Hippocampal formation (tissue), 2 donors: Measurements from ENCODE around the gene ACSF3.

Source experiments
- DNase-seq, 2 donors: peaks; one replicate each; lab custom pipeline; 2025; lab: John Stamatoyannopoulos, UW

The ACSF3 gene

DNA sequence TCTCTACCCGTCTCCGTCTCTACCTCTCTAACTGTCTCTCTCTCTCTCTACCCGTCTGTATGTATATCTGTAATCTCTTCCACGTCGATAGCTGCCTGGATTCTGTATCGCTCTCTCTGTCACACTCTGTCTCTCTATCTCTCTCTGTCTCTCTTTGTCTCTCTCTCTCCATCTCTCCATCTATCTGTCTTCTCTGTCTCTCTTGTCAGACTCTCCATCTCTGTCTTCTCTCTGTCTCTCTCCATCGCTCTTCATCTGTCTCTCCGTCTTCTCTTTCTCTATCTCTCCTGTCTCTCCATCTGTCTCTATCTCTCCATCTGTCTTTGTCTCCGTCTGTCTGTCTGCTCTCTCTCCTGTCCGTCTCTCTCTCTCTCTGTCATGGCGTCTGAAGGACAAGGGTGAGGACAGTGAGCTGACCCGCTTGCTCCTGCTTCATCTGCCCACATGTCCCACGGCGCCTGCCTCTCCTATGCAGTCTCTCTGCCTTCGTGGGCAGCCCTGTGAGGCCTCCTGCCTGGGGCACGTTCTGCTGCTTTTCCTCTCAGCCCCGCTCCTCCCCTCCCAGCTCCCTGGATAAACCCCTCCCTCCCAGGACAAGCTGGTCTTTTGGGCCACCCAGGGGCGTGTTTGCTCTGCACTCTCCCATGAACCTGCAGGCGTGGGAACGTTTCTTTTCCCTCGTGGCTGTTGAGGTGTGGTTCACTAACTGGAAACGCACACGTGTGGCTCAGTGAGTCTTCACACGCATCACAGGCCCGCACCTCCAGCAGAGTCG is 18.9 kb downstream of the ACSF3 start:
- no peak for DNase-seq

DNA sequence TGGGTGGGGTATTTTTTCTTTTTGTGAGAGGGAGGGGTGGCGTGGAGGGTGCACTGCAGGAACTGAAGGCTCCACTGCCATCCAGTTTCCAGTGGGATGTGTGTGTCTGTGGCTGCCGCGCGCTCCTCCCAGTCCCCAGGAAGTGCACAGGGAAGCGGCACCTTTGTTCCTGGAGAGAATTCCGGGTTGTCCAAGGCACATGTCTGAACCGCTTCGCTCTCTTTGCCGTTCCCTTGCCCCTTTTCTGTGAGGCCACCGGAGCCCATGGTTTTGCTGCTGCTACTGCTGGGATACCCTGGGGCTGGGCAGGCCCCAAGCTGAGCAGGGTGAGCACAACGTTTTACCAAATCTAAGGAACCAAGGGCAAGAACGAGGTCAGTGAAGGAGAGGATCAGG is 19.5 kb downstream of the ACSF3 start:
- DNase-seq: no peak

DNA sequence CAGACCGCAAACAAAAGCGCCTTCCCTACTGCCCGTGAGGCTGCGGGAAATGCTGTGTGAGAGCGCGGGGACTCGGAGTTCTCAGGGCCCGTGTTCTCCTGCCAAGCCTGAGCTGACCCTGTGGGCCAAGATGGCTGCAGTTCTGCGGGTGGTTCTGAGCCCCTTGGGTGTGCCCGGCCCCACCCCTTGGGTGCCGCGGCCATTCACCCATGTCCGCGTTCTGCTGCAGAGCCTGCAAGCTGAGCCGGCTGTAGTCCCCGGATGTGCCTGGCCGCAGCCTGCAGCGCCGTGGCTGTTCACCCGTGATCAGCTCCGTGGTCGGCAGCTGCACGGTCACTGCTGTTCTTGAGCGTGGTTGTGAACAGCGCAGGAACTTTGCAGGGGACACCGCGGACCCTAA is 20.0 kb downstream of the ACSF3 start:
- DNase-seq: no peak

DNA sequence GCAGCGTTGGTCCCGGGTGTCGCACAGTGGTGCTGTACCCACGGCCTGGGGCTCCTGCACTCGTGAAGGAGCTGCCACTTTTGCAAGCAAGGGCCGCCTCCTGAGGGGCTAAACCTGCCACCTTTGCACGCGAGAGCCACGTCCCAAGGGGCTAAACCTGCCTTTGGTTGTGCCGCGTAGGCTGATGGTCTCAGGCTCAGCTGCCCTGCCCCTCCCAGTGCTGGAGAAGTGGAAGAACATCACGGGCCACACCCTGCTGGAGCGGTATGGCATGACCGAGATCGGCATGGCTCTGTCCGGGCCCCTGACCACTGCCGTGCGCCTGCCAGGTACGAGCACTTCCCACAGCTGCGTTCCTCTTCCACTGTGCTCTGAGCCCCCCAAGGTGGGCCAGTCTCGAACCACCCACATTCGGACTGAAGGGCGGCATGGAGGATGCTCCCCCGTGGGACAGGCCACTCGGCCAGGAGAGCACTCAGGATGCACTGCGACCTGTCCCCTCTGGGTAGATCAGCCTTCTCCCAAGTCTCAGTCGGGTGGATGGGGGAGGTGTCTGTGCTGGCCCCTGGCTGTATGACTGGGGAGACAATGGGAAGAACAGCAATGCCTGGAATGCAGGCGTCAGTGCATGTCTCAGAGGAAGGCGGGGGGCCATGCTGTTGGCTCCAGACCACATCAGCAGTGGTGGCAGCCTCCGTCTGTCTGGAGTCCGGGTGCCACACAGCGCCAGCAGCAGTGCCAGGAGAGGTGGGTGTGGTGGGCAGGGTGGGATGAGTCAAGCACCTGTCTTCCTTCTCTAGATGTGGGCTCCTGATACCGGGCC is 20.7 kb downstream of the ACSF3 start:
- DNase-seq: no peak

DNA sequence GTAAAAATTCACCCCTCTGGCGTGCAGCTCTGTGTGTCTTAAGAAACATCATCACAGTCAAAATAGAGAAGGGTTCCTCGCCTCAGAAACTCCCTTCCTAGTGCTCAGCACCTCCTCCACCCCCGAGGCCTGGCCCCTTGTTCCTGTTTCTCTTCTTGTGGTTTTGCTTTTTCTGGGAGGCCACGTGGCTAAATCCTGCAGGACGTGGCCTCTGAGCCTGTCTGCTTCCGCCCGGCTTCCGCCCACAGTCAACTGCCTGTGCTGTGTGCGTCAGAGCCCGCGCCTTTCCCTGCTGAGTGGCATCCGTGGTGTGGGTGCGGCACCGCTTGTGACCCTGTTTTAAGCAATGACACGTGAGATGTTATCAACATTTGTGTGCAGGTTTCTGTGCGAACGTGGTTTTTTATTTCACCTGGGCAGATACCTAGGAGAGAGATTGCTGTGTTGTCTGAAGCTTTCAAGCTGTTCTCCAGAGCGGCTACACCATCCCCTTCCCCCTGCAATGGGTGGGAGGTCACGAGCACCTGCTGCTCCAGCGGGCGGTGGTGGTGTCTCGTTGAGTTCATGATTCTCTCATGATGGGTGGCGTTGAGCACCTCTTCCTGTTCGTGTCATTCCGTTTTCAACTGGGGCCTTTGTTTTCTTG is 21.7 kb downstream of the ACSF3 start:
- peak; percentile 5 to 48 for DNase-seq

DNA sequence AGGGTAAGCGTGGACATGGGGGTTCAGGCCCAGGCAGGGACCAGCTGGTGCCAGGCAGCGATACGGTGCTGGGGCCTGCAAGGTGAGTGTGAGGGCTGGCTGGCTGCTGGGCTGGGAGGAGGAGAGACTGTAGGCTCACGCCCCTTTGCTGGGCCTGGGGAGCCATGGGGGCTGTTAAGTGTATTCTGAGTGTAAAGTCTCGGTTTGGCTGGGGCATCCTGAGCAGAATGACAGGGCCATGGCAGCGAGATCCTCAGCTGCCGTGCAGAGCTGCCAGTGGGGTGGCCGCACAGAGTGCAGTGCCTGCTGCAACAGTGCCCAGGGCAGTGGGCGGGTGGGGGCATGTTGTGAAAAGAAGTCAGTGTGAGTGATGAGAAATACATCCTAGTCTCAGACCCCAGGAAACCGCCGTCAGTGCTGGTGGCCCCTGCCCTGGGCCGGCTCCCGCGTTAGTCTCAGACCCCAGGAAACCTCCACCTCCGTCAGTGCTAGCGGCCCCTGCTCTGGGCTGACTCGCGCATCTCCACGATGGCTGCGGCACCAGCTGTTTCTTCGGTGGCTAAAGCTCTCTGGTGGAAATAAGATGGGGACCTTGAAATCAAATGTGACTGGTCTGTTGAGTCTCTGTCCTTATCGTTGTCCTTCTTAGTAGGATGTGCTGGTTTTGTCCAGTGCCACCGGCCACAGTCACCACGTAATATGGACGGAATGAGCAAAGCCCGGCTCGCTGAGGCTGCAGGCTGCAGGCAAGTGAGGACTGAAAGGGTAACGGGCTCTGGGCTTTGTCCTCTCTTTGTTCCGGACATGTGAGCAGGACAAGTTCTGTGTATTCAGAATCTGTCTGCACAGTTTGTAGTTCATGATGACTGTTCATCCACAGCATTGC is 22.9 kb downstream of the ACSF3 start:
- DNase-seq: no peak

DNA sequence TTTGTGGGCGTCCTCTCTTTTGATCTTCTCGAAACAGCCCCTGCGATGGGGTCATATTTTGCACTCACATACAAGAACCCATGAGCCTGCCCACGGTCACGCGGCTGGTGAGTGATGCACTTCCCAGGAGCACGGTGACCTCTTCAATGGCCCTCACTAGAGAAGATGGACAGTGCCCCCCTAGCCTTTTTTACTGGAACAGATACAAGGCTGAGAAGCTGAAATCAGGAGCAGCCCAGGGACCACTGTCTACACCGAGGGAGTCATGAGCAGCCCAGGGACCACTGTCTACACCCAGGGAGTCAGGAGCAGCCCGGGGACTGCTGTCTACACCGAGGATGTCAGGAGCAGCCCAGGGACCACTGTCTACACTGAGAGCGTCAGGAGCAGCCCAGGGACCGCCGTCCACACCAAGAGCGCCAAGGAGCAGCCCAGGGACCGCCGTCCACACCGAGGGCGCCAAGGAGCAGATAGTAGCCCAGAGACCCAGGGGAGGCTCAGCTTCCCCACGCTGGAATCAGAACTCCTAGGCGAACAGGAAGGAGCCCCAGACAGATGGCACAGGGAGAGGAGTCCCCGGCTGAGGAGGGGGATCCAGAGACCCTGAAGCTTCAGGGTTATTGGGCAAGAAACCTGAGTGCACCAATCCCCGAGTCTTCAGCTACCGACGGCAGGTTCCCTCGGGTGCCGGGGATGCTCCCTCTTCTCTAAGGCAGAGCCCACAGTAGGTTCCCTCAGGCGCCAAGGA is 23.7 kb downstream of the ACSF3 start:
- no peak for DNase-seq

DNA sequence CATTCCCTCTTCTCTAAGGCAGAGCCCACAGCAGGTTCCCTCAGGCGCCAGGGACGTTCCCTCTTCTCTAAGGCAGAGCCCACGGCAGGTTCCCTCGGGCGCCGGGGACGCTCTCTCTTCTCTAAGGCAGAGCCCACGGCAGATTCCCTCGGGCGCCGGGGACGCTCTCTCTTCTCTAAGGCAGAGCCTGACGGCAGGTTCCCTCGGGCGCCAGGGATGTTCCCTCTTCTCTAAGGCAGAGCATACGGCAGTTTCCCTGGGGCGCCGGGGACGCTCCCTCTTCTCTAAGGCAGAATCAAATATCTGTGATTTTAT is 24.3 kb downstream of the ACSF3 start:
- no peak for DNase-seq

DNA sequence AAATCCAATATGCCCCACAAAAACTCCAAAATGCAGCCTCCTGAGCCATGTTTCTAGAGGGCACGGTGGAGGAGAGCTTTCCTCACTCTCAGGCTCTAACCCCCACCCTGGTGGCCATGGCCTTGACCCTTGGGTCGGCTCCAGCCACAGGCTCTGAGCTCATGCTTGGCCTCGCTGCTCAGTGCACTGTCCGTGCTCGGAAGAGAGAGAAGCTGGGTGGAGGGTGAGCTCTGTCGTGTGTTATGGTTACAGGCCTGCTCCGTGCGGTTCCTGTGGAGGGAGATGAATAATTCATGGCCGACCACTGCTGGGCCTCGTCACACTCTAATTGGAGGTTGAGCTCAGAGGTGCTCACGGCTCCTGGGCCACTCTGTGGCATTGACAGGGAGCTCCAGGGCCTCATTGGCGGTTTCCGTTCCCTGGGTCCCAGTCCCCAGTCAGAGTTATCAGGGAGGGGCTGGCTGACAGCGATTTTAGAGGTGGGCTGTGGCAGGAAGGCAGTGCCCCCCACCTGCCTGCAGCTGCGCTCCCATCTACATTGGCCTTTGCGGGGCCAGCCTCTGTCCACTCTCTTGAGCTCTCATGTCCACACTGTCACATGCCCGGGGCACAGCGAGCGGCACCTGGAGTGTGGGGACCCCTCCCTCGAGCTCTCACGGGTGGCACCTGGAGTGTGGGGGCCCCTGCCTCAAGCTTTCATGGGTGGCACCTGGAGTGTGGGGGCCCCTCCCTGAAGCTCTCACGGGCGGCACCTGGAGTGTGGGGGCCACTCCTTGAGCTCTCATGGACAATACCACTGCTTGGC is 24.9 kb downstream of the ACSF3 start:
- DNase-seq: no peak

DNA sequence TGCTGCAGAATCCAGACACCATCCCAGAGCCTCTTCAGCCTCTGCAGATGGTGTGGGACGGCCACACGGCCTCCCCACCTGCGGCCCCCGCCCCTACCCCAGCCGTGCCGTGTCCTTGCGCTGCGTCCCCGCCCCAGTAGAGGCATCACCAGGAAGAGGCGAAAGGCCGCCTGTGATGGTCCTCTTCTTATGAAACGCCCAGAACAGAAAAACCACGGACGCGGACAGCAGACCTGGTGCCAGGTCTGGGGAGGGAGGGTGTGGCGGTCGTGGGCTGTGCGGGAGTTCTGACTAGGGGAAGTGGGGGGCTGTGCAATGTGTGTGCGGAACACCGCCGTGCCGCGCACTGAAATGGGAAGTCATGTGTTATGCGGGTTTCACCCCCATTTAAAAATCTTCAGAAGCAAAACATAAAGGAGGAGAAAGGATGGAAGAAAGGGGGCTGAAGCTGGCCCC is 25.5 kb downstream of the ACSF3 start:
- DNase-seq: no peak

DNA sequence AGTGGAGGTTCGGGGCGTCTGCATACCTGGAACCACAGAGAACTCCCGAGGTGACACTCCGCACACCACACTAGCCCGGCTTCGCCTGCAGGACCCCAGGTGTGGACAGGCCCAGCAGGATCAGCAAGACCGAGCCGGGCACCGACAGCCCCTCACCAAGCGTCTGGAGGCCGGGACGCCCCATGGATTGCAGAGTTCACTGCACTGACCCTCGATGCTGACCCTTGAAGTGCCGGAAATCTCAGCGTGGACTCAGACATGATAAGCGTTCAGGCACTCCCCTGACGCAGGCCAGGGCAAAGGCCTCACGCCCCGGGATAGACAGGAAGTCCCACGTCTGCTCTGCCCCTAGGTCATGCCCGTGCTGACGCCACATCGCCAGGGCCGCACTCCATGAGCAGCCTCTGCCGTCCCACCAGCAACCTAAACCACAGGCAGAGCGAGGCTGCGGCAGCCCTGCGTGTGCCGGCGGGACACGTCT is 26.0 kb downstream of the ACSF3 start:
- no peak for DNase-seq

DNA sequence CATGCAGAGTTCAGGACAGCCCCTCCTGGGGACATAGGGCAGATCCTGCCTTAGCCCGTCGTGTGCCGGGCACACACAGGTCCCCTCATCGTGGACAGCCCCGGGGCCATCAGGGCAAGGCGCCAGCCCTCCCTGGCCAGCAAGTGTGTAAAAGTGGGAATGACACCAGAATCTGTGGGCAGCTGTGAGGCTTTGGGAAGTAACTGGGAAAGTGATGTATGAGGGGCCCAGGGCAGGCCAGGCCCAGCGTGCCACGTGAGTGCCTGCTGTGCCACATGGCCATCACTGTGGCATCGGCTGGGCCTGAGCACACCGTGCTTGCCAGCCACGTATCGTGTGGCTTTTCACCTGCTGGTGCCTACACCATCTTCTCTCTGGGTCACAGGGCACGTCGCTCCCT is 26.6 kb downstream of the ACSF3 start:
- DNase-seq: no peak

DNA sequence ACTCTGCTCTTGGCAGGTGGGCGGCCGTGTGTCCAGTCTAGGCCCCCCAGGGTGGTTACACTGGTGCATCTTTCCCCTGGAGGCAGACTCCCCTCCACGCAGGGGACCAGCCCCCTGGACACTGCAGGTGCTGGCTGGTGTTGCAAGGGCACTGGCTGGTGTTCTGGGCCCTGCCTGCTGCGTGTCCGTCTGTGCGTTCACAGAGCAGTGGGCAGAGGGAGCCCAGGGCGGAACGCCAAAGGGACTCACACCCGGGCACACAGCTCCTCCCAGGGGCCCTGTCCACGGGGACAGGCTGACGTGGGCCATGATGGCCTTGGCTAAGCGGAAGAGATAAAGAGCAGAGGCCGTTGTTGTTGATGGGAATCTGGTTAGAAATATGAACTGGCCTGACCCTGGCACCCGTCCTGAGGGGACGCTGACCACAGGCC is 27.3 kb downstream of the ACSF3 start:
- no peak for DNase-seq

DNA sequence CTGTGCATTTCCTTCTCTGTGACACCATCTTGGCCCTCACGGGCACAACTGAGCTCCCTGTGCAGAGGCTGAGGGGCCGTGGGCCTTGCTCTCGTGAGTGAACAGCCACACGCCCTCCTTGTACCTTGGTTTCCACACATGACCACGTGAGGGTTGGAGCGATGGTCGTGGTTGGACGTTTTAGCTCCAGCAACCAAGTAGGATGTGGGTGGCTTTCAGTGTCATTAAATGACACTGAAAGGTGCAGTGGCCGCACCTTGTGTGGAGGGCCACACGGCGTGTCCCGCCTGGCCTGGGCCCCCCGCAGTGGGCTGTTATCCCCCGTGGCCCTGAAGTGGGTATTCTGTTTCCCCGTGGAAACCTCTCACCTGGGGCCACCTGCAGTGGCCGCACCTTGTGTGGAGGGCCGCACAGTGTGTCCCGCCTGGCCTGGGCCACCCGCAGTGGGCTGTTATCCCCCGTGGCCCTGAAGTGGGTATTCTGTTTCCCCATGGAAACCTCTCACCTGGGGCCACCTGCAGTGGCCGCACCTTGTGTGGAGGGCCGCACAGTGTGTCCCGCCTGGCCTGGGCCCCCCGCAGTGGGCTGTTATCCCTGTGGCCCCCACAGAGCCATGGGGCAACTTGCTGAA is 28.2 kb downstream of the ACSF3 start:
- DNase-seq: no peak

DNA sequence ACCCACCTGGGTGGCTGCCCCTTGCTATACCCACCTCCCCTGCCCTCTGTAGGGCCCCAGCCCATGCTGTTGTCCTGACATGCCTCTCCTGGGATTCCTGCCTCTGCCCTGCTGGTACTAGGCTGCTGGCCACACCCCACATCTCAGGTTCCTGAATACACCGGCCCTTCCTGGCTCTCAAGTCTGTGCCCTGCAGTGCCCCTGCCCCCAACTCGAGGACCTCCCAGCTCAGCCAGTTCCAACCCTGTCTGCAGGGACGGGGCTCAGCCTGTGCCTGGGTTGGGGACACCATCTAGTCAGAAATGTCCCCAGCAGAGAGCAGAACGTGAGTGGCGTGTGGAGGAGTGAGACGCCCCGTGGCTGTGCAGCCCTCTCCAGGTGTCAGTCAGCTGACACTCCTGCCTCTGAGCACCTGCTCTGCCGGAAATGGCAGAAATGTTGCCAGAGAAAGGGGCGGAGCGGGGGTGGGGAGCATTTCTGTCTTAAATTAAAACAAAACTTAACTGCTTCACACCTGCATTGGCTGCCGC is 28.7 kb downstream of the ACSF3 start:
- no peak for DNase-seq

DNA sequence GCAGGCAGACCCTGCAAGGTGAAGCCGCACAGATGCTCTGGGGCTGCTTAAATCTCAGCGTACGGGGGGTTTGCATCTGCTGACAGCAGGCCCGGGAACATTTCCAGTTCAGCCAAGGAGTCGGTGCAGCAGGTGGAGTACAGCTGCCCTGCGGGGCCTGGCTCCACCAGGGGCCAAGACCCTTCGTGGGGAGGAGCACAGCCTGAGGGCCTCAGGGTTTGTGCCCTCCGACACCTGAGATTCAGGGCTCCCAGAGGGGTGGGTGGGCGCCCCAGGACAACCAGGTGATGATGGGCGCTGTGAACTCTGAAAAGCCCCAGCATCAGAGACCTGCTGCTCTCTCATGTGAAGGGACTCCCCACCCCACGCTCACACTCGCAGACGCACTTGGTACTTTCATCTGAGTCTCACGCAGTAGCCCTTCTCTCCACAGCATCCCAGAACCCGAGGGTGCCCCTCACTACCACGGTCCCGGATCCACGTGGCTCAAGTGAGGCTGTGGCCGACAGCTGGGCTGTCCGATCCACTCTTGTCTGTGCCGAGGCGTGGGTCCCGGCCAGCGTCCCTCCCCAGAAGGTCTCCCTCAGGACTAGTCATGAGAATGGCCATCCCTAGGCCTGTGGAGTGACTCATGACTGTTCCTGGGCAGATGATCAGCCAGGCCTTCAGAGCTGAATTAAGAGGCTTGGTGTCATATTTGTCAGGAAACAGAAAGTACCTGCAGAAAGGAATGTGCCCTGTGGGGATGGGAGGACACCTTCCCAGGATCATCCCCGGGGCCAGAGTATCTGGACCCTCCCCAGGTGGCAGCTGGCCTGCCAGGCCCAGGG is 29.6 kb downstream of the ACSF3 start:
- DNase-seq: no peak

DNA sequence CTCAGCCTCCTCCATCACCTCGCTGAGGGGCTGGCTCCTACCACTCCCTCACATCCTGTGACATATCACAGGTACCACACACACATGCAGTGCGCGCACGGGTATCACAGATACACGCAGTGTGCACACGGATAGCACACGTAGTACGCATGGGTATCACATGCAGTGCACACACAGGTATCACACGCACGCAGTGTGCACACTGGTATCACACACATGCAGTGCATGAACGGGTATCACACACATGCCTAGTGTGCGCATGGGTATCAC is 30.1 kb downstream of the ACSF3 start:
- no peak for DNase-seq

DNA sequence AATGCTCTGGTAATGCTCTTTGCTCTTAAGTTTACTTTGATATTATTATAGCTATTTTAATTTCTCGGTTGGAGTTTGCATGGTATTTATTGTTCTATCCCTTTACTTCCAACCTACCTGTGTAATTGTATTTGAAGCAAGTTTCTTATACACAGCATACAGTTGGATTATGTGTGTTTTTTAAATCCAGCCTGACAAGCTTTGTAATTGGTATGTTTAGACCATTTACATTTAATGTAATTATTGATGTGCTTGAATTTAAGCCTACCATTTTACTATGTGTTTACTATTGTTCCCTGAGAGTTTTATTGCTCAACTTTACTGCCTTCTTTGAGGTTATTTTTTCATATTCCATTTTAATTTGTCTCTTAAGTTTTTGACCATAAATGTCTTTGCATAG is 35.7 kb downstream of the ACSF3 start:
- no peak for DNase-seq

DNA sequence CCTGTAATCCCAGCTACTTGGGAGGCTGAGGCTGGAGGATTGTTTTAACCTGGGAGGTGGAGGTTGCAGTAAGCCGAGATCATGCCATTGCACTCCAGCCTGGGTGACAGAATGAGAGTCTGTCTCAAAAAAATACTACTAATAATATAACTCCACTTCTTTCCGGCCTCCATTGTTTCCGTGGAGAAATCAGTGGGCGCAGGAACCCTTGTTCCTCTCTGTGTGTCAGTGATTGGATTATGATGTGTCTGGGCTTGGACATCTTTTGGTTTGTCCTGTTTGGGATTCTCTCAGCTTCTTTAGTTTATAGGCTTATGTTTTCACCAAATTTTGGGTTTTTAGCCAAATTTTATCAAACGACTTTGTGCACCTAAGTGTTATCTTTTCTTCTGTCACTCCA is 36.8 kb downstream of the ACSF3 start:
- DNase-seq: no peak
